ENCODE results near the gene HLA-DQB2. TPM values are rescaled to one million over a fixed set of nuclear protein-coding genes. Genes with fewer than 3 reads are reported as not detected.
A peak's percentile ranks its signal among the peaks of the same experiment; 100 is the strongest.

Gene HLA-DQB2
- total and polyA plus RNA-seq, 10 of the 15 experiments (the other 5 are each of a cell fraction or from before 2014, with no cell fraction given) = 0.28 to 27.1 (median 8.0) TPM

- TF ChIP-seq ATF3 (IDR thresholded peaks at IDR 0.05; ENCODE audit: borderline replicate concordance, extremely low read depth, low read depth, low read length) (no peak), ZNF274 (IDR thresholded peaks at IDR 0.05; ENCODE audit: insufficient read depth, insufficient read length) (no peak), CEBPZ (IDR thresholded peaks at IDR 0.05; ENCODE audit: low read depth, low read length) (no peak), REST (IDR thresholded peaks at IDR 0.05; ENCODE audit: low read depth, low read length) (no peak), YY1 (IDR thresholded peaks at IDR 0.05; ENCODE audit: low read depth, low read length) (peak; percentile 58; the same call in 1 of the 2 replicates), MYB (IDR thresholded peaks at IDR 0.05; ENCODE audit: borderline replicate concordance, low read depth, low read length) (no peak), ZZZ3 (IDR thresholded peaks at IDR 0.05; ENCODE audit: control insufficient read depth, insufficient read length, low read depth) (no peak), MTA3 (IDR thresholded peaks at IDR 0.05; ENCODE audit: borderline replicate concordance, low read length) (no peak), HCFC1 (IDR thresholded peaks at IDR 0.05; ENCODE audit: low read length) (no peak; the same call in 1 of the 2 replicates), CHD1 (IDR thresholded peaks at IDR 0.05; ENCODE audit: low read depth, low read length) (no peak), ZNF687 (IDR thresholded peaks at IDR 0.05) (no peak), ZBTB4 (CRISPR knock-in tag; IDR thresholded peaks at IDR 0.05) (no peak), RCOR1 (conservative IDR thresholded peaks at IDR 0.05; ENCODE audit: low read depth, low read length) (no peak)
Observed at GRCh38 chr6:32796848-32797776, 33.8 kb upstream of the HLA-DQB2 start (continued).

Data from GM12878 (cell line).